K562 (cell line): ENCODE measurements around the gene SPIN1. TPM values are rescaled to one million over a fixed set of nuclear protein-coding genes. Genes with fewer than 3 reads are reported as not detected.

Source experiments
- ATAC-seq: fragments of 200-7000 bp; cut with Tn5 transposase; 3 replicates; pipeline ENCODE4 v1.9.1; 2020; ENCODE audit warnings: moderate library complexity
- BruUV-seq: library from RNA; stranded (reverse); fragments of 400-500 nt; replicated peaks from 2 replicates; lab custom pipeline; 2021; lab: Mats Ljungman, UMichigan
- CTCF ChIA-PET: fragments of 300-600 bp; formaldehyde crosslinking; extraction: SDS; loops from one replicate; lab custom pipeline; 2021; ENCODE audit warnings: low intra/inter-chr PET ratio; lab: Yijun Ruan, JAX
- POLR2A ChIA-PET: fragments of 300-600, 350-650 bp; sonication (Branson Sonifier 250); formaldehyde crosslinking; extraction: SDS; loops from one replicate; lab custom pipeline; 2021; ENCODE audit warnings: antibody characterized with exemption, inconsistent platforms; lab: Yijun Ruan, JAX
- DNase-seq, 4 experiments: peaks; one replicate each; pipeline versions ENCODE4 v3.0.0 to v3.0.0-alpha.2; 2011 to 2018; ENCODE audit warnings: low spot score in 3 of 4, mixed read lengths in 3 of 4; ENCODE audit errors: extremely low read depth in 1 of 4
- FAIRE-seq: peaks from 2 replicates; lab custom pipeline; 2011; peaks lifted over from hg19 to GRCh38; lab: Jason Lieb, UNC
- H2AFZ ChIP-seq: 2 replicates; pipeline ENCODE4 v1.6.0; 2011; ENCODE audit warnings: low read depth, low read length, control low read depth, inconsistent platforms
- H3K27ac ChIP-seq: fragments of 200-600 bp; 3 replicates; pipeline ENCODE4 v1.8.0; 2011; ENCODE audit warnings: low read depth, mild to moderate bottlenecking, control low read depth, inconsistent platforms, low read length, moderate library complexity, mixed read lengths; ENCODE audit errors: extremely low read depth
- H3K27me3 ChIP-seq, 2 experiments: fragments of 300-600 bp in 1 of 2; 2 replicates in 1 of 2; 3 replicates in 1 of 2; pipeline versions ENCODE4 v1.6.0 to v1.8.0; 2011; ENCODE audit warnings: inconsistent platforms in 2 of 2, low read length in 2 of 2, mild to moderate bottlenecking in 1 of 2, mixed read lengths in 1 of 2, moderate library complexity in 1 of 2; ENCODE audit not compliant: control insufficient read depth in 2 of 2, insufficient read depth in 2 of 2
- H3K36me3 ChIP-seq: fragments of 300-600 bp; 3 replicates; pipeline ENCODE4 v1.8.0; 2011; ENCODE audit warnings: mild to moderate bottlenecking, low read length, inconsistent platforms; ENCODE audit not compliant: control insufficient read depth, insufficient read depth
- H3K4me1 ChIP-seq, 2 experiments: fragments of 200-600 bp in 1 of 2; replicated peaks in 1 of 2; 2 replicates in 1 of 2; 3 replicates in 1 of 2; pipeline versions ENCODE4 v1.5.1 to v1.8.0; 2011; ENCODE audit warnings: inconsistent platforms in 2 of 2, low read length in 2 of 2, mild to moderate bottlenecking in 1 of 2, mixed read lengths in 1 of 2, moderate library complexity in 1 of 2; ENCODE audit not compliant: control insufficient read depth in 2 of 2, insufficient read depth in 2 of 2
- H3K4me2 ChIP-seq: 2 replicates; pipeline ENCODE4 v1.6.1; 2011; ENCODE audit warnings: low read length, control low read depth, inconsistent platforms, mixed read lengths; ENCODE audit not compliant: insufficient read depth
- H3K4me3 ChIP-seq: fragments of 200-600 bp; sonication (generic), shearing (Covaris generic); 2 replicates; pipeline ENCODE4 v1.5.1; 2016; ENCODE audit warnings: control low read depth, inconsistent platforms
- H3K79me2 ChIP-seq: fragments of 200-600 bp; 3 replicates; pipeline ENCODE4 v1.8.0; 2011; ENCODE audit warnings: low read length, inconsistent platforms; ENCODE audit not compliant: control insufficient read depth, insufficient read depth
- H3K9ac ChIP-seq, 2 experiments: 2 replicates each; pipeline versions ENCODE4 v1.6.0 to v1.6.1; 2011; ENCODE audit warnings: low read depth in 2 of 2, low read length in 2 of 2, control low read depth in 1 of 2, inconsistent platforms in 1 of 2, mild to moderate bottlenecking in 1 of 2, mixed read lengths in 1 of 2; ENCODE audit not compliant: insufficient read depth in 1 of 2
- H3K9me1 ChIP-seq: one replicate; pipeline ENCODE4 v1.6.0; 2011; ENCODE audit warnings: inconsistent platforms, mild to moderate bottlenecking, low read length, moderate library complexity; ENCODE audit not compliant: control insufficient read depth, insufficient read depth
- H3K9me3 ChIP-seq: replicated peaks from 2 replicates; pipeline ENCODE4 v1.5.1; 2011; ENCODE audit warnings: low read depth, low read length, inconsistent platforms; ENCODE audit not compliant: control insufficient read depth, insufficient read depth
- H4K20me1 ChIP-seq: replicated peaks from 2 replicates; pipeline ENCODE4 v1.6.1; 2011; ENCODE audit warnings: low read length, inconsistent platforms, mixed read lengths; ENCODE audit not compliant: control insufficient read depth, insufficient read depth
- ETS2 ChIP-seq: IDR thresholded peaks from 2 replicates; pipeline ENCODE4 v1.6.1; 2016; ENCODE audit warnings: borderline replicate concordance, missing genetic modification characterization, mild to moderate bottlenecking, moderate library complexity, missing compliant biosample characterization; ENCODE audit not compliant: poor library complexity, severe bottlenecking
- TGIF2 ChIP-seq: sonication (generic); formaldehyde crosslinking; IDR thresholded peaks from 2 replicates; pipeline ENCODE4 v1.8.1; 2022; ENCODE audit warnings: mild to moderate bottlenecking, missing genetic modification reagents, moderate library complexity
- WGBS: fragments of 100-300 bp; shearing (Covaris generic); methylation state at CpG from one replicate; pipeline ENCODE4 v1.1.6; 2016; ENCODE audit warnings: low coverage, mixed read lengths; ENCODE audit not compliant: insufficient coverage; ENCODE audit errors: missing lambda C conversion rate; 5-methylcytosine and 5-hydroxymethylcytosine counted together
- in situ Hi-C: fragments of 300-500 bp; cut with MboI; formaldehyde crosslinking; loops from 4 replicates; pipeline ENCODE4 v1.15.0; 2018; ENCODE audit warnings: inconsistent platforms, mixed read lengths
- intact Hi-C: fragments of 100-400 bp; cut with micrococcal nuclease; formaldehyde crosslinking; loops from 2 replicates; pipeline ENCODE4 v1.14.2; 2022
- polyA plus RNA-seq, 8 experiments: library from polyadenylated mRNA; depleted of rRNA in 4 of 8; stranded (reverse) in 5 of 8; unstranded in 3 of 8; fragments of >200 nt; fragmentation: Nextera tagmentation in 2 of 8; fragmentation: Illumina TruSeq in 1 of 8; extraction: Ambion mirVana in 2 of 8; extraction: Trizol in 1 of 8; gene quantifications; 2 replicates each; pipeline versions ENCODE4 v1.2.1 to v1.2.3, GENCODE V29; 2011 to 2014; ENCODE audit warnings: inconsistent platforms in 1 of 8, missing spikeins in 1 of 8
- total RNA-seq, 7 experiments: library from RNA; depleted of rRNA in 6 of 7; stranded (reverse); fragments of >200 nt in 6 of 7; fragmentation: Illumina TruSeq in 2 of 7; extraction: Trizol in 2 of 7; gene quantifications; 2 replicates each; pipeline versions ENCODE4 v1.2.1 to v1.2.3, GENCODE V29; 2011 to 2021; ENCODE audit warnings: low replicate concordance in 1 of 7

The SPIN1 gene
- total and polyA plus RNA-seq, 9 of the 15 experiments (the other 6 are each of a cell fraction or from before 2014, with no cell fraction given) = 7.4 to 25.7 (median 15.6) TPM

GRCh38 chr9:88527618-88528017 is 139.4 kb downstream of the SPIN1 start:
- H3K36me3 ChIP-seq = no peaks in the 10 kb centered on the region
- FAIRE-seq = no peak
- no peak overlapping the region for H3K9ac ChIP-seq
- no peaks in the 10 kb centered on the region for H4K20me1 ChIP-seq
- no peak for DNase-seq
- CTCF ChIA-PET = no interaction called here
- ATAC-seq = no peak
- in situ Hi-C loops = no loop called here
- H3K9me1 ChIP-seq = no peaks in the 10 kb centered on the region
- no peak overlapping the region for H2AFZ ChIP-seq
- no peak overlapping the region for H3K27ac ChIP-seq
- H3K79me2 ChIP-seq = no peaks in the 10 kb centered on the region
- H3K27me3 ChIP-seq = peaks cover 0 to 5% of the 10 kb centered on the region in 2 experiments; a peak in 2 of 5 replicates
- no TSS peak for BruUV-seq
- 4% methylated on average over 4 of the region's 7 CpGs for WGBS
- POLR2A ChIA-PET = no interaction called here
- TF ChIP-seq TGIF2 (CRISPR knock-in tag) (no peak), ETS2 (tag) (no peak)
- H3K4me2 ChIP-seq = no peak overlapping the region
- intact Hi-C loops = no loop called here
- H3K4me3 ChIP-seq = no peak overlapping the region
- H3K9me3 ChIP-seq = no peaks in the 10 kb centered on the region
- no peaks in the 10 kb centered on the region for H3K4me1 ChIP-seq

Other genes starting within 250 kb of the SPIN1 start
- gene SPATA31C2, start 250.0 kb upstream of the SPIN1 start, total RNA-seq (2014; rRNA removed) = 0.04 and 0.14 TPM in 2 replicates
- gene SPATA31C2, start 250.0 kb upstream of the SPIN1 start, total RNA-seq (2014; rRNA removed; fragmentation: Illumina TruSeq; extraction: Trizol) = 0.04 and 0.06 TPM in 2 replicates
- 0.04 and 0.08 TPM in 2 replicates for gene SPATA31C2, start 250.0 kb upstream of the SPIN1 start, total RNA-seq (2015; rRNA removed; fragmentation: Illumina TruSeq; extraction: Trizol)
- 0.04 and 0.16 TPM in 2 replicates for gene SPATA31C2, start 250.0 kb upstream of the SPIN1 start, total RNA-seq (2021)
- 0.06 TPM in 1 of 2 replicates, not detected in the other for gene SPATA31C2, start 250.0 kb upstream of the SPIN1 start, polyA plus RNA-seq (2011; rRNA removed)
- gene SPATA31C2, start 250.0 kb upstream of the SPIN1 start, polyA plus RNA-seq (2014; fragmentation: Illumina TruSeq; extraction: Trizol) = 0.16 and 0.17 TPM in 2 replicates
- under 1 TPM; 0.23 to 0.27 TPM for gene SPATA31C2, start 250.0 kb upstream of the SPIN1 start, polyA plus RNA-seq (2014; fragmentation: Nextera tagmentation; extraction: Ambion mirVana)
- gene SPATA31C2, start 250.0 kb upstream of the SPIN1 start, polyA plus RNA-seq (2014; rRNA removed) = 0.03 and 0.21 TPM in 2 replicates
- not detected in 2 replicates for gene NXNL2, start 146.7 kb downstream of the SPIN1 start, total RNA-seq (2014; rRNA removed)
- not detected in 2 replicates for gene NXNL2, start 146.7 kb downstream of the SPIN1 start, total RNA-seq (2014; rRNA removed; fragmentation: Illumina TruSeq; extraction: Trizol)
- gene NXNL2, start 146.7 kb downstream of the SPIN1 start, total RNA-seq (2015; rRNA removed; fragmentation: Illumina TruSeq; extraction: Trizol) = not detected in 2 replicates
- gene NXNL2, start 146.7 kb downstream of the SPIN1 start, total RNA-seq (2021) = not detected in 2 replicates
- gene NXNL2, start 146.7 kb downstream of the SPIN1 start, polyA plus RNA-seq (2011; rRNA removed) = 0.15 and 0.18 TPM in 2 replicates
- not detected in 2 replicates for gene NXNL2, start 146.7 kb downstream of the SPIN1 start, polyA plus RNA-seq (2014; fragmentation: Illumina TruSeq; extraction: Trizol)
- not detected for gene NXNL2, start 146.7 kb downstream of the SPIN1 start, polyA plus RNA-seq (2014; fragmentation: Nextera tagmentation; extraction: Ambion mirVana)
- gene NXNL2, start 146.7 kb downstream of the SPIN1 start, polyA plus RNA-seq (2014; rRNA removed) = 0.19 TPM in 1 of 2 replicates, not detected in the other